HG03439 (cell line): Measurements from ENCODE around the gene MARCHF3.
"Not testable (repeated sequence)": the region's sequence is repeated elsewhere in the genome, so short reads cannot be mapped to it uniquely, and the experiment has no call there.

Experiments used
- ATAC-seq: cut with Tn5 transposase; IDR thresholded peaks from one replicate; pipeline ENCODE4 v1.9.1; 2021; ENCODE audit warnings: mild to moderate bottlenecking, moderate library complexity; ENCODE audit not compliant: unreplicated experiment

The MARCHF3 gene, protein sequence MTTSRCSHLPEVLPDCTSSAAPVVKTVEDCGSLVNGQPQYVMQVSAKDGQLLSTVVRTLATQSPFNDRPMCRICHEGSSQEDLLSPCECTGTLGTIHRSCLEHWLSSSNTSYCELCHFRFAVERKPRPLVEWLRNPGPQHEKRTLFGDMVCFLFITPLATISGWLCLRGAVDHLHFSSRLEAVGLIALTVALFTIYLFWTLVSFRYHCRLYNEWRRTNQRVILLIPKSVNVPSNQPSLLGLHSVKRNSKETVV

DNA sequence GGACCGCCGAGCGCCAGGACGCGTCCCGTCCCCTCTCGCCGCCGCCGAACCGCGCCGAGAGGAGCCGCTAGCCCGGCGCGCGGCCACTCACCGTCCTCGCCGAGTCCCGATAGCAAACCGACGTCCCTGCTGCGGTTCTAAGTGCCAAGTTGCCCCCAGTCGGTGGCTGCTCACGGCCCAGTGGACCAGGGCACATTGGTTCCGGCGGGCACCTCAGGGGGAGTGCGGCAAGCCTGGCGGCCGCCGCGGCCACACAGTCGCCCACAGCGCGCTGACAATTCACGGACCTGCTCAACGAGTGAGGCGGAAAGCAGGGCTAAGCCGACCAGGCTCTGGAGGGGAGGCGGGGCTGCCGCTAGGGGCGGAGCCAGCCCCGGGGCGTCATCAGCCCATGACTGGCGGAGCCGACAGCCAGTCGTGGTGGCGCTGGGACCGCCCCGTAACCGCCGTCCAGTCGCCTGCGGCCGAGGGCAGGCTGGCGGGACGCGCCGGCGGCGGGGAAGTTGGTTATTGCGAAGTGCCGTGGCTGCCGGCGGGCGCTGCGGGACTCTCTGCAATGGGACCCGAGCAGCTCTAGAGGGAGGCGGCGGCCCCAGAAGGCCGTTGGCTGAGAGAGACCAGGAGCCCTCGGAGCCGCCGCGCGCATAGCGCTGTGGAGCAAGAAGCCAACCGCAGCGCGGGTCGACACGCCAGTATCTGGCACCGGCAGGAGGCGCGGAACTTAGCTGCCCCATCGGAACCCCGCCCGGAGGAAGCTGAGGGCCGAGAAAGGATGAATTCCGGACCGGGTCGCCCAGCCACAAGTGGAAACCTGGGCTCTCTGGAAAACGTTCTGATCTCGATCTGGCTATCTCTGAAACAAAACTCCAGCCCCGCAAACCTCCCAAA lies at the start of gene MARCHF3:
TSS of gene MARCHF3 (minus strand) at position 300 of the 888 bp plus-strand sequence. CDS start 112,387 bp downstream, outside the sequence.
- ATAC-seq, result peak; percentile 97

GRCh38 chr5:127079994-127080491 lies 49.7 kb upstream of the MARCHF3 start:
- no peak for ATAC-seq

DNA sequence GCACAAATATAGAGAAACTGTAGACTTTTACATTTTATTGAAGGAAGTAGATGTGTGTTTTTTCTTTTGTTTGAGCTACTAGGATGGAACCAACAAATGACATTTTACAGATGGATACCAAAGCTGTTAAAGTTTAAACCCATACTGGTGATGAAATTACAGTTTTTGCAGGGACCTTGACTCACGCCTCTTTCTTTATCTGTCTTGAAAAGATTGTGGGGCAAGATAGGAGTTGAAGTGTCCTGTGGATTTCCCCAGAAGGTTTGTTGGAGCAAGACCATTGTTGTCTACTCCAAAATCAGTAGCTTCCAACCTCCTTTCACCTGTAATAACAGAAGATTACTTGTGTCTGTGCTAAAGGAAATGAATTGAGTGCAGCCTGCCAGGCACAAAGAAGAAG lies 47.0 kb upstream of the MARCHF3 start:
- no peak for ATAC-seq

GRCh38 chr5:127076315-127077129 lies 46.2 kb upstream of the MARCHF3 start:
- no peak for ATAC-seq

- no peak for ATAC-seq
Observed at GRCh38 chr5:127074466-127074865, 44.1 kb upstream of the MARCHF3 start.

DNA sequence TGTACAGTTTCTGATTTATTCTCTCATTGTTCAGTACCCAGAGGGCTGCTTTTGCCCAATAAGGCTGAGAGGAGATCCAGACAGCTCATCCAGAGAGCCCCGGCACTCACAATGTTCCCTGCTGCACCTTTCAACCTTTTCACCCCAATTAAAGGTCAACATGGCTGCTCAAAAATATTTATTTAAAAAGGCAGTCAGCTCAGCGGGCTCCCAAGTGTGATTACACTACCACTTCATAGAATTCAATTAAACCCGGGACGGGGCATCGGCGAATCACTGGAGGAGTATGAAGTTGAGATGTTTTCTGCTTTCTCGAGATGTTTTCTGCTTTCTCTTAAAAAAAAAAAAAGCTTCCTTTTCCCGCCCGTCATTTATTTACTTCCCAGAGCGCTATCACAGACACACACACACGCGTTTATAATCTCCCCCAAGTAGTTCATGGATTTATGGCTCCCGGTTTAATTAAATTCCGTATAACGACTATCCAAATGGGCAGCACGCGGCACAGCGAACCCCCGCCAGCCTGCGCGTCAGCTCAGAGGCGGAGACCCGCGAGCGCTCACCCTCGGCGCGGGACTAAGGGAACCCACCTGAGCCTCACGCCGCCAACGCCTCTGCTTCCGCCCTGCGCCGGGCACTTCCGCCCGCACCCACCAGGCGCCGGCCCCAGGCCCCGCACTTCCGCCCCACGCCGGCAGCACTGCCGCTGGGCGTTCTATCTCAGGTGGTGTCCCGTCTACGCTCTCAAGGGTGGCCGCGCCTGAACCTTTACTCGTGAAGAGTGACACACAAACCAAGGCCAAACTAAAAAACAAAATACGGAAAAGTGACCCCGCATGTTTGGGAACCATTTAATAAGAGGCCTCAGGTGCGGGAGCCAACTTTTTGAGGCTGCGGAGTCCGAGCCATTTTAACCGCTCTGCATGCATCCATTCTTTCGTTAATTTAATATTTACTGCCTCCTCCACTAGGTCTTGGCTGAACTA lies 42.8 kb upstream of the MARCHF3 start, which contains the start of gene C5orf63:
TSS of gene C5orf63 (minus strand) at position 642 of the 986 bp plus-strand sequence. CDS start 14,507 bp downstream, outside the sequence.
- peak; percentile 98 for ATAC-seq

DNA sequence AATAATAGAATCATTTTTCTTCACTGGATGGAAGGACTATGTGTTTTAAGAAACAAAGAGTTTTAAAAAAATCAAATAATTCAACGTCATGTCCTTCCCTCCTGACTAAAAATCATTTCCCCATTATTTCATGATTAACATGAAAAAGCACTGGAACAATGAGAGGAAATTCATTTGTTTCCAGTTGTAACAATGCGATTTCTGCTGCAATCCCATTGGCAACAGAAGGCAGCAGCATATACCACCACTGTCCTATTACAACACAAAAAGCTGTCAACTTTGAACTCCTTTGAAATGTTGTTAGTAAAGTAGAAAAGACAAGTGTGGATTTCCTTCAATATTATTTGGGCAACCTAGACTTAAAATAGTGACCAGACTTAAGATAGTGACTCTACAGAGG lies 39.9 kb upstream of the MARCHF3 start:
- ATAC-seq, result no peak

GRCh38 chr5:127068493-127069214 lies 38.3 kb upstream of the MARCHF3 start:
- ATAC-seq, result no peak

DNA sequence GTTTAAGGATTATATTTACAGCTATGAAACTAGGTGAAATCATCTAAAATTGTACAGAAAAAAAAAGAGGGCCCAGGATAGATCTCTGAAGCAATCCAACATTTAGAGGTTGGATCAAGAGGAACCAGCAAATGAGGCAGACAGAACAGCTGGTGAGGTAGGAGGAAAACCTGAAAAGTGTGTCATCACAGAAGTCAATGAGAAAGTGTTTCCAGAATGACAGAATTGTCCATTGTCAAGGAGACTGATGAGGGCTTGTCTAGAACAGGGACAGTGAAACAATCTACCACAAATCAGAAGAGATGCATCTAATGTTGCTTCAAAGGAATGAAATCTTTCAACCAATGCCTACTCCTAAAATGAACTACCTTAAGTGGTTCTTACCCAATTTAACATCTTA lies 36.4 kb upstream of the MARCHF3 start:
- ATAC-seq, result no peak

- no peak for ATAC-seq
Observed at GRCh38 chr5:127064253-127064840, 34.0 kb upstream of the MARCHF3 start.

- no peak for ATAC-seq
Observed at GRCh38 chr5:127063257-127063913, 33.0 kb upstream of the MARCHF3 start.

DNA sequence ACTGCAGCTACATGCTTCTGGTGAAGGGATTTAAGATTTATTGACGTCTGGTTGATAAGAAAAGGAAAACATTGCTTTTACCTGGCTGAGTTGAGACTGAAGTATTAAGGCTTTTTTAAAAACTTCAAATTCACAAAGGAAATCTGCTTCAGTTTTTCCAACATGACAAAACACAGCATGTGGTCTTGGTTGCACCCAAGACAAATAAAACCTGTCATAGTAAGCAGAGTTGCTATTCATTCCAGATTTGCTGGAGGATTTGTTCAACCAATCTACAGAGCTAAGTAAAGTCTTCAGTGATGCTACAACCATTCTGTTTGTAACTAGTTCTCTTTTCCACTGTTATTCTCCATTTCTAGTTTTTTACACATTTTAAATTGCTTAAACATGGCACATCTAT lies 31.6 kb upstream of the MARCHF3 start:
- ATAC-seq, result no peak

- no peak for ATAC-seq
Observed at GRCh38 chr5:127061537-127061936, 31.2 kb upstream of the MARCHF3 start.

- ATAC-seq, result no peak
Observed at GRCh38 chr5:127060470-127060985, 30.2 kb upstream of the MARCHF3 start.

- no peak for ATAC-seq
Observed at GRCh38 chr5:127056896-127057295, 26.5 kb upstream of the MARCHF3 start.

GRCh38 chr5:127055880-127056653 lies 25.7 kb upstream of the MARCHF3 start:
- ATAC-seq, result no peak

DNA sequence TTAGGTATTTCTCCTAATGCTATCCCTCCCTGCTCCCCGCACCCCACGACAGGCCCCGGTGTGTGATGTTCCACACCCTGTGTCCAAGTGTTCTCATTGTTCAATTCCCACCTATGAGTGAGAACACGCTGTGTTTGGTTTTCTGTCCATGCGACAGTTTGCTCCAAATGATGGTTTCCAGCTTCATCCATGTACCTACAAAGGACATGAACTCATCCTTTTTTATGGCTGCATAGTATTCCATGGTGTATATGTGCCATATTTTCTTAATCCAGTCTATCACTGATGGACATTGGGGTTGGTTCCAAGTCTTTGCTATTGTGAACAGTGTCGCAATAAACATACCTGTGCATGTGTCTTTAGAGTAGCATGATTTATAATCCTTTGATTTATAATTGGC lies 23.2 kb upstream of the MARCHF3 start:
- ATAC-seq, result not testable (repeated sequence)
